ENCODE results near the gene HMX2. TPM values are rescaled to one million over a fixed set of nuclear protein-coding genes. Genes with fewer than 3 reads are reported as not detected.

HMX2 gene
- total and polyA plus RNA-seq, 2 of the 13 experiments (the other 11 are each of a cell fraction or from before 2014, with no cell fraction given): not detected

DNA sequence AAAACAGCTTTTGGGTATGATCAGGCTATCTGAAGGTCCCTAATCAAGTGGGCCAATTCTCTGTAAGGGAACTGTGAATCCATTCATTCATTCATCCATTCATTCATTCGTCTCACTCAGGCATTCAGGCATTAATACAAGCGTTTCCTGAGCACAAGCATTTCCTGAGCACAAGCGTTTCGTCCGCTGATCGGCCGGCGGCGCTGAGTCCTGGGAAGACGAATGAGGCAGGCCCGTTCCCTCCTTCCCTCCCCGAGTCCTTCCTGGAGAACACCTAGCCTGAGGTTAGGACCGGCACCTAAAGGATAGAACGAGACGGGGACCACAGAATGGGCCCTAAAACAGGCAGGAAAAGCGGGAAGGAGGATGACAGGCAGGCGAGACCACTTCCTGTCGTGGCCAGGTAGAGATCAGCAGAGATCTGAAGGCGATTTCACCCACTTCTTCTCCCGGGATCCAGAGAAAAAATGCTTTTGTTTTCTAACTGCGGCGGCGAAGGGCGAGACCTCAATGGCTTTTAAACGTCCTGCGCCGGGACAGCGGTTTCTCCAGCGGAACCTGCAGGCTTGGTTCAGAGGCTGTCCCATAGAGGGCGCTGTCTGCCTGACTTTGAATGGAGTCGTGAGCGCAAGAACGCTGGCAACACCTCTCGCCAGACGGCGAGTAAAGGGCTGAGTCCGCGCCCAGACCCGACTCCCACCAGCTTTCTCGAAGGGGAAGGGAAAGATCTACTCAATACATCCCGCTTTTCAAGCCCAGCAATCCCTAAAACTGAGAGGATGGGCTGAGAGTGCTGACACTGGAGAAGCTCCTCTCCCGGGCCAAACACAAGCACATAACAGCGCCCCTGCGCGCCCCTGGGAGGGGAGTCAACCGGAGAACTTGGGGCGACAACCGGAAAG, 15.1 kb upstream of the HMX2 start (continued):
- TF ChIP-seq MXI1 (IDR thresholded peaks at IDR 0.05; ENCODE audit: borderline replicate concordance, low read depth, low read length) (no peak), ZNF207 (IDR thresholded peaks at IDR 0.05; ENCODE audit: borderline replicate concordance) (no peak), BCL6 (CRISPR knock-in tag; IDR thresholded peaks at IDR 0.05) (peak; percentile 31; the same call in 1 of the 2 replicates), CREB1 (IDR thresholded peaks at IDR 0.05) (no peak), CREB1 (CRISPR knock-in tag; IDR thresholded peaks at IDR 0.05) (no peak), SRSF4 (IDR thresholded peaks at IDR 0.05; ENCODE audit: low read depth, low read length, poor library complexity, severe bottlenecking) (no peak), KLF16 (CRISPR knock-in tag; IDR thresholded peaks at IDR 0.05) (0 out of 4 replicates have a peak, but pooled peaks of 1 of the 2 experiments have one; percentile 29), XRCC5 (optimal IDR thresholded peaks at IDR 0.05; ENCODE audit: low read length) (peak; percentile 90), ZNF775 (CRISPR knock-in tag; IDR thresholded peaks at IDR 0.05; ENCODE audit: borderline replicate concordance) (no peak), ZNF256 (CRISPR knock-in tag; conservative IDR thresholded peaks at IDR 0.05) (no peak), MBNL3 (CRISPR knock-in tag; conservative IDR thresholded peaks at IDR 0.05) (no peak), PAF1 (CRISPR knock-in tag; IDR thresholded peaks at IDR 0.05) (no peak), ZNF121 (CRISPR knock-in tag; IDR thresholded peaks at IDR 0.05) (peak; percentile 71; the same call in 1 of the 2 replicates), CBFB (CRISPR knock-in tag; IDR thresholded peaks at IDR 0.05) (no peak), IRF2 (CRISPR knock-in tag; IDR thresholded peaks at IDR 0.05) (peak; percentile 53; the same call in 1 of the 2 replicates), MYPOP (CRISPR knock-in tag; IDR thresholded peaks at IDR 0.05) (peak; percentile 86; the same call in 1 of the 2 replicates), ATF4 (CRISPR knock-in tag; IDR thresholded peaks at IDR 0.05) (no peak), ZFP82 (CRISPR knock-in tag; IDR thresholded peaks at IDR 0.05; ENCODE audit: borderline replicate concordance) (no peak), HOXD1 (CRISPR knock-in tag; IDR thresholded peaks at IDR 0.05) (no peak)
- TF ChIP-seq, protein P1, sequence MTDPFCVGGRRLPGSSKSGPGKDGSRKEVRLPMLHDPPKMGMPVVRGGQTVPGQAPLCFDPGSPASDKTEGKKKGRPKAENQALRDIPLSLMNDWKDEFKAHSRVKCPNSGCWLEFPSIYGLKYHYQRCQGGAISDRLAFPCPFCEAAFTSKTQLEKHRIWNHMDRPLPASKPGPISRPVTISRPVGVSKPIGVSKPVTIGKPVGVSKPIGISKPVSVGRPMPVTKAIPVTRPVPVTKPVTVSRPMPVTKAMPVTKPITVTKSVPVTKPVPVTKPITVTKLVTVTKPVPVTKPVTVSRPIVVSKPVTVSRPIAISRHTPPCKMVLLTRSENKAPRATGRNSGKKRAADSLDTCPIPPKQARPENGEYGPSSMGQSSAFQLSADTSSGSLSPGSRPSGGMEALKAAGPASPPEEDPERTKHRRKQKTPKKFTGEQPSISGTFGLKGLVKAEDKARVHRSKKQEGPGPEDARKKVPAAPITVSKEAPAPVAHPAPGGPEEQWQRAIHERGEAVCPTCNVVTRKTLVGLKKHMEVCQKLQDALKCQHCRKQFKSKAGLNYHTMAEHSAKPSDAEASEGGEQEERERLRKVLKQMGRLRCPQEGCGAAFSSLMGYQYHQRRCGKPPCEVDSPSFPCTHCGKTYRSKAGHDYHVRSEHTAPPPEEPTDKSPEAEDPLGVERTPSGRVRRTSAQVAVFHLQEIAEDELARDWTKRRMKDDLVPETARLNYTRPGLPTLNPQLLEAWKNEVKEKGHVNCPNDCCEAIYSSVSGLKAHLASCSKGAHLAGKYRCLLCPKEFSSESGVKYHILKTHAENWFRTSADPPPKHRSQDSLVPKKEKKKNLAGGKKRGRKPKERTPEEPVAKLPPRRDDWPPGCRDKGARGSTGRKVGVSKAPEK (CRISPR knock-in tag; IDR thresholded peaks at IDR 0.05; ENCODE audit: borderline replicate concordance): 0 out of 2 replicates have a peak, but pooled peaks have one; percentile 66
- TF ChIP-seq, protein P2, sequence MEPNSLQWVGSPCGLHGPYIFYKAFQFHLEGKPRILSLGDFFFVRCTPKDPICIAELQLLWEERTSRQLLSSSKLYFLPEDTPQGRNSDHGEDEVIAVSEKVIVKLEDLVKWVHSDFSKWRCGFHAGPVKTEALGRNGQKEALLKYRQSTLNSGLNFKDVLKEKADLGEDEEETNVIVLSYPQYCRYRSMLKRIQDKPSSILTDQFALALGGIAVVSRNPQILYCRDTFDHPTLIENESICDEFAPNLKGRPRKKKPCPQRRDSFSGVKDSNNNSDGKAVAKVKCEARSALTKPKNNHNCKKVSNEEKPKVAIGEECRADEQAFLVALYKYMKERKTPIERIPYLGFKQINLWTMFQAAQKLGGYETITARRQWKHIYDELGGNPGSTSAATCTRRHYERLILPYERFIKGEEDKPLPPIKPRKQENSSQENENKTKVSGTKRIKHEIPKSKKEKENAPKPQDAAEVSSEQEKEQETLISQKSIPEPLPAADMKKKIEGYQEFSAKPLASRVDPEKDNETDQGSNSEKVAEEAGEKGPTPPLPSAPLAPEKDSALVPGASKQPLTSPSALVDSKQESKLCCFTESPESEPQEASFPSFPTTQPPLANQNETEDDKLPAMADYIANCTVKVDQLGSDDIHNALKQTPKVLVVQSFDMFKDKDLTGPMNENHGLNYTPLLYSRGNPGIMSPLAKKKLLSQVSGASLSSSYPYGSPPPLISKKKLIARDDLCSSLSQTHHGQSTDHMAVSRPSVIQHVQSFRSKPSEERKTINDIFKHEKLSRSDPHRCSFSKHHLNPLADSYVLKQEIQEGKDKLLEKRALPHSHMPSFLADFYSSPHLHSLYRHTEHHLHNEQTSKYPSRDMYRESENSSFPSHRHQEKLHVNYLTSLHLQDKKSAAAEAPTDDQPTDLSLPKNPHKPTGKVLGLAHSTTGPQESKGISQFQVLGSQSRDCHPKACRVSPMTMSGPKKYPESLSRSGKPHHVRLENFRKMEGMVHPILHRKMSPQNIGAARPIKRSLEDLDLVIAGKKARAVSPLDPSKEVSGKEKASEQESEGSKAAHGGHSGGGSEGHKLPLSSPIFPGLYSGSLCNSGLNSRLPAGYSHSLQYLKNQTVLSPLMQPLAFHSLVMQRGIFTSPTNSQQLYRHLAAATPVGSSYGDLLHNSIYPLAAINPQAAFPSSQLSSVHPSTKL (CRISPR knock-in tag; IDR thresholded peaks at IDR 0.05): 0 out of 2 replicates have a peak, but pooled peaks have one; percentile 19

All from HepG2 (cell line).